Prostate gland (tissue), 2 donors: Measurements from ENCODE around the gene BRME1. TPM values are rescaled to one million over a fixed set of nuclear protein-coding genes. Genes with fewer than 3 reads are reported as not detected.
A peak's percentile ranks its signal among the peaks of the same experiment; 100 is the strongest.

Experiments
- DNase-seq: peaks from one replicate; pipeline ENCODE4 v3.0.0-alpha.2; 2019; ENCODE audit warnings: low spot score
- H3K27ac ChIP-seq, 2 donors: fragments of 200-600 bp; sonication (generic); 2 replicates each; pipeline ENCODE4 v1.5.1; 2017 to 2019
- H3K27me3 ChIP-seq: fragments of 200-600 bp; sonication (generic); replicated peaks from 2 replicates; pipeline ENCODE4 v1.5.1; 2019; ENCODE audit not compliant: insufficient read depth
- H3K36me3 ChIP-seq, 2 donors: fragments of 200-600 bp; sonication (generic); 1 replicate in 1 of 2; 2 replicates in 1 of 2; pipeline versions ENCODE4 v1.5.1 to v1.8.1; 2017 to 2019
- H3K4me1 ChIP-seq: fragments of 200-600 bp; sonication (generic); replicated peaks from 2 replicates; pipeline ENCODE4 v1.5.1; 2019
- H3K4me3 ChIP-seq, 2 donors: fragments of 200-600 bp; sonication (generic); 2 replicates each; pipeline ENCODE4 v1.5.1; 2017 to 2019
- H3K9me3 ChIP-seq: fragments of 200-600 bp; sonication (generic); 2 replicates; pipeline ENCODE4 v1.5.1; 2017
- POLR2A ChIP-seq: fragments of 450-650 bp; IDR thresholded peaks from one replicate; pipeline ENCODE4 v1.6.1; 2016; ENCODE audit warnings: antibody characterized with exemption, mild to moderate bottlenecking
- POLR2AphosphoS5 ChIP-seq: sonication (generic); formaldehyde crosslinking; IDR thresholded peaks from one replicate; pipeline ENCODE4 v1.6.1; 2017; ENCODE audit warnings: antibody characterized with exemption
- WGBS: methylation state at CpG from one replicate; pipeline ENCODE4 v1.1.5; 2018; 5-methylcytosine and 5-hydroxymethylcytosine counted together
- intact Hi-C: fragments of 100-400 bp; cut with DNase I; formaldehyde crosslinking; loops from one replicate; pipeline ENCODE4 v1.14.2; 2022
- total RNA-seq, 2 donors: library from RNA; depleted of rRNA; stranded (reverse); fragments of >200 nt; gene quantifications; one replicate each; pipeline ENCODE4 v1.1.0, GENCODE V29; 2016
- TF ChIP-seq, protein P1 (sequence below), 4 experiments: fragments of 200-600 bp in 2 of 4; fragments of 450-650 bp in 2 of 4; sonication (generic) in 2 of 4; IDR thresholded peaks; 1 replicate in 3 of 4; 2 replicates in 1 of 4; pipeline ENCODE4 v1.5.1; 2016 to 2019; ENCODE audit warnings: antibody characterized with exemption in 4 of 4, mild to moderate bottlenecking in 2 of 4, moderate library complexity in 2 of 4

The BRME1 gene
- total RNA-seq, 2 donors from 2014 or later: 2.0 to 12.6 TPM

DNA sequence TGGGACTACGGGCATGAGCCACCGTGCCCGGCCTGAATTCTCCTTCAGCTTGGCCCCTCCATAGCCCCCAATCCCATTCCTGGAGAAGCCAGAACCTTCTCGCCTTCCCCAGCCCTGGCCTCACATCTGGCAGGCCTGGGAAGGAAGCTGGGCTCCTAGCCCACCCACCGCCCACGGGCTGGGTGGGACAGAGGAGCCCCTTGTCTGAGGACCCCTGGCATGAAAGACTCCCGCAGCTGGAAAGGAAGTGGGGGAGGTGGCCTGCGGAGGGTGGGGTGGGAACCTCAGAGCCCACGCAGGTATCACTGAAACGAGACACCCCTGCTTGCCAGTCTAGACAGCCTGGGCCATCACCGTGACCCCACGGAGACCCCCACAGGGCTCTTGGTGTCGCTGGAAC, 36.6 kb downstream of the BRME1 start:
- Histone ChIP-seq H3K27ac (no peak overlapping the region), H3K4me1 (peaks cover 3% of the 10 kb centered on the region), H3K9me3 (no peaks in the 10 kb centered on the region), H3K4me3 (no peak overlapping the region), H3K36me3 (no peaks in the 10 kb centered on the region), H3K27me3 (no peaks in the 10 kb centered on the region)
- WGBS: 67% methylated on average over 13 of the region's 13 CpGs
- intact Hi-C loops: loop anchor here (10.0 kb wide), 2 partner anchors 264 to 714 kb away; partner anchors contain the start of genes IER2 and STX10
- no peak for DNase-seq
- TF ChIP-seq POLR2AphosphoS5 (no peak), POLR2A (no peak)
- TF ChIP-seq, protein P1, sequence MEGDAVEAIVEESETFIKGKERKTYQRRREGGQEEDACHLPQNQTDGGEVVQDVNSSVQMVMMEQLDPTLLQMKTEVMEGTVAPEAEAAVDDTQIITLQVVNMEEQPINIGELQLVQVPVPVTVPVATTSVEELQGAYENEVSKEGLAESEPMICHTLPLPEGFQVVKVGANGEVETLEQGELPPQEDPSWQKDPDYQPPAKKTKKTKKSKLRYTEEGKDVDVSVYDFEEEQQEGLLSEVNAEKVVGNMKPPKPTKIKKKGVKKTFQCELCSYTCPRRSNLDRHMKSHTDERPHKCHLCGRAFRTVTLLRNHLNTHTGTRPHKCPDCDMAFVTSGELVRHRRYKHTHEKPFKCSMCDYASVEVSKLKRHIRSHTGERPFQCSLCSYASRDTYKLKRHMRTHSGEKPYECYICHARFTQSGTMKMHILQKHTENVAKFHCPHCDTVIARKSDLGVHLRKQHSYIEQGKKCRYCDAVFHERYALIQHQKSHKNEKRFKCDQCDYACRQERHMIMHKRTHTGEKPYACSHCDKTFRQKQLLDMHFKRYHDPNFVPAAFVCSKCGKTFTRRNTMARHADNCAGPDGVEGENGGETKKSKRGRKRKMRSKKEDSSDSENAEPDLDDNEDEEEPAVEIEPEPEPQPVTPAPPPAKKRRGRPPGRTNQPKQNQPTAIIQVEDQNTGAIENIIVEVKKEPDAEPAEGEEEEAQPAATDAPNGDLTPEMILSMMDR (IDR thresholded peaks at IDR 0.05): no peak

DNA sequence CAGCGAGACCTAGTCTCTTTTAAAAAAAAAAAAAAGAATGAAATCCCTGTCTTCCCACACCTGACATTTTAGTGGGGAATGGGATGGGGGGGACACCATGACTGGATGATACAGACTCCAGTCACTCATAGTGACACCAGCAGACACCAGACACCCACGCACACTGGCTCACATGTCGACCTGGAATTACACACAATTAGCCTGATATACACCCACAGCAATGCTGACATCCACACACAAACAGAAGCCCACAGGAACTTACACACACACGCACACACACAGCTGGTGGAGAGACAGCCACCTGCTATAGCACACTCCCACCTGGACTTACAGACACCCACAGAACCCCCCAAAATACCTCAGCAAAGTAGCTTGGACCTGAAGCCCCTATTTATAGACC, 37.3 kb downstream of the BRME1 start:
- intact Hi-C loops: loop anchor here (10.0 kb wide), 2 partner anchors 264 to 714 kb away; partner anchors contain the start of genes IER2 and STX10

DNA sequence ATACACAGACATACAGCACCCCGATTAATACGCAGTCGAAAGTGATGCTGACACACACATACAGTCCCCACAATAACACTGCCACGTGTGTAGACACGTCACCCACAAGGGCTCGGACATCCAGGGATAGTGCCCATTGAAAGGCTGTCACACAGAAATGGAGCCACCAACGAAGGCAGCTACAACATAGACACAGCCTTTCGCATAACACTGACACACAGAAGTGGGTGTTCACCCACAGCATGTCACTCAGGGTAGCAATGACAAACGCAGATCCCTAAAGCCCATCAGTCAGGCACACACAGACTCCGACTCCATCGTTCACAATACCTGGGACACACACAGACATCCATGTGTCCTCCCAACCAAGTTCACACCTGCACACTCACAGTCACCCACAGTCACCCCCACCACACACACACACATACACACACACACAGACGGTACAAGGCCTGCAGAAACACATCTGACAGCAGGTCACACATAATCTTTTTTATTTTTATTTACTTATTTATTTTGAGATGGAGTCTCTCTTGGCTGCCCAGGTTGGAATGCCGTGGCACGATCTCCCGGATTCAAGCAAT, 39.4 kb downstream of the BRME1 start:
- H3K9me3 ChIP-seq: no peaks in the 10 kb centered on the region
- intact Hi-C loops: loop anchor here (10.0 kb wide), 2 partner anchors 262 to 712 kb away; partner anchors contain the start of genes IER2 and STX10
- no peaks in the 10 kb centered on the region for H3K36me3 ChIP-seq
- H3K27me3 ChIP-seq: no peaks in the 10 kb centered on the region
- peaks cover 7% of the 10 kb centered on the region for H3K4me1 ChIP-seq
- WGBS: 61% methylated on average over 15 of the region's 15 CpGs
- H3K27ac ChIP-seq: no peak overlapping the region
- TF ChIP-seq POLR2AphosphoS5 (no peak), POLR2A (no peak)
- TF ChIP-seq, protein P1 (IDR thresholded peaks at IDR 0.05): no peak
- H3K4me3 ChIP-seq: peak overlapping the region in 1 of 2 donors; percentile 64
- no peak for DNase-seq

More for the DNA sequence above, 37.3 kb downstream of the BRME1 start:
- no peak for TF ChIP-seq POLR2A
- TF ChIP-seq, protein P1 (IDR thresholded peaks at IDR 0.05): no peak
- TF ChIP-seq POLR2AphosphoS5: no peak
- Histone ChIP-seq H3K4me1 (peaks cover 3% of the 10 kb centered on the region), H3K4me3 (no peak overlapping the region), H3K27ac (no peak overlapping the region), H3K27me3 (no peaks in the 10 kb centered on the region), H3K36me3 (no peaks in the 10 kb centered on the region), H3K9me3 (no peaks in the 10 kb centered on the region)
- WGBS: 79% methylated on average over 4 of the region's 4 CpGs
- no peak for DNase-seq

DNA sequence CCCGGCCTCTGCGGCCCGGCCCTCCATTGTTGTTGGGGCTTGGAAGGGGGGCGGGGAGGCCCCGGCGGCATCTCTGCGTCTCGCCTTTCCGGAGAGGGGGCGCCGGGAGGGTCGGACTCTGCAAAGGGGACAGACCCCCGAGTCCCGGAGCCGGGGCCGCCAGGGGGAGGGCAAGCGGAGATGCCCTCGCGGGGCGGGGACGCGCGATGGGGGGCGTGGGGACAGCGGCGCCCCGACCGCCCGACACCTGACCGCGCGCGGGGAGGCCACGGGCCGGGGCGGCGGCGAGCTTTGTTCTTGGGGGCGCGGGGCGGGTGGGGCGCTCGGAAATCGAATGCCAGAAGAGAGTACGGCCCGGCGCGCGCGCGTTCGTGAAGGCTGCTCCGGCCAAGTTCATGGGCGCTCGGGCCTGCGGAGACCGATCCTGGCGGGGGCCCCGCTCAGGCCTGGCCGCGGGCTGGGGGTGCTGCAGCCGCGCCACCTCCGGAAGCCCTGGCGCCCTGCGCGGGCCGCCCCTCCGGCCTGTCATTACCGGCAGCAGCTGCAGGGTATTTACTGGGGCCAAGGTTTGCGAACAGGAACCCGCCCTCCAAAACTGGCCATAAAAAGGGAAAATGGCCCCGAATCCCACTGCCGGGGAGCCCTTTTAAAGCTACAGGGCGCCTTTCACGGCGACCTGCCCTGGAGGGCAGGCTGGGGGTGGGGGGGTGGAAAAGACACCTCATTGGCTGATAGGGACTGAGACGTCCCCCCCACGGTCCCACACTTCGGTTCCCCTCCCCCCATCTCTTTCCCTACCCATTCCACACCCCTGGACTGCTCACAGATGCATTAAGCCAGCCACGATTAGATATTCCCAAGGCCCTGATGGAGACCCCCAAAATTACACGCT, 40.1 kb downstream of the BRME1 start:
- Histone ChIP-seq H3K27ac (peak overlapping the region; percentile 48 to 56), H3K4me1 (peaks cover 8% of the 10 kb centered on the region), H3K27me3 (no peaks in the 10 kb centered on the region), H3K9me3 (no peaks in the 10 kb centered on the region), H3K36me3 (no peaks in the 10 kb centered on the region), H3K4me3 (peak overlapping the region; percentile 57 to 64)
- DNase-seq: no peak
- TF ChIP-seq POLR2AphosphoS5 (no peak), POLR2A (no peak)
- TF ChIP-seq, protein P1 (IDR thresholded peaks at IDR 0.05): no peak
- WGBS: 3% methylated on average over 32 of the region's 82 CpGs
- intact Hi-C loops: loop anchor here (10.0 kb wide), 2 partner anchors 261 to 711 kb away; partner anchors contain the start of genes IER2 and STX10
